ENCODE data around the gene DISP3. TPM values are rescaled to one million over a fixed set of nuclear protein-coding genes. Genes with fewer than 3 reads are reported as not detected.

Gene DISP3
- total and polyA plus RNA-seq, 5 experiments from 2014 or later, result 0.09 to 0.96 (median 0.45) TPM; not detected in 1

DNA sequence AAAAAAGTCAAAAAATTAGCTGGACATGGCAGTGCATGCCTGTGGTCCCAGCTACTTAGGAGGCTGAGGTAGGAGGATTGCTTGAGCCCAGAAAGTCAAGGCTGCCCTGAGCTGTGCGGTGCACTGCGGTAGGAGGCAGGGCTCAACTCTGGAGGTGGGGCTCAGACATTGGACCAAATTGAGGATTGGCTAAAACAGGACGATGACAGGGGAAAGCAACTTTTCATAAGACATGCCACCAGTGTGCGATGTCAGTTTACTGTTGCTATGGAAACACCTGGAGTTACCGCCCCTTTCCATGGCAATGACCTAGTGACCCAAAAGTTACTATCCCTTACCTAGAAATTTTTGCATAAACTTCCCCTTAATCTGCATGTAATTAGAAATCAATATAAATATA is 85.3 kb downstream of the DISP3 start:
- peaks cover 0 to 2% (median 0%) of the 10 kb centered on the region in 9 donors for H3K9me3 Mint-ChIP-seq
- H3K36me3 Mint-ChIP-seq, result no peaks in the 10 kb centered on the region
- peaks cover 11 to 37% (median 15%) of the 10 kb centered on the region in 5 donors for H3K27me3 Mint-ChIP-seq
- H3K4me1 Mint-ChIP-seq, result peaks cover 0 to 2% (median 0%) of the 10 kb centered on the region in 4 donors
- no peak overlapping the region for H3K4me3 Mint-ChIP-seq
- DNase-seq, result no peak
- no peak overlapping the region for H3K27ac Mint-ChIP-seq
- ATAC-seq, result no peak
- POLR2A ChIA-PET, result no interaction called here

DNA sequence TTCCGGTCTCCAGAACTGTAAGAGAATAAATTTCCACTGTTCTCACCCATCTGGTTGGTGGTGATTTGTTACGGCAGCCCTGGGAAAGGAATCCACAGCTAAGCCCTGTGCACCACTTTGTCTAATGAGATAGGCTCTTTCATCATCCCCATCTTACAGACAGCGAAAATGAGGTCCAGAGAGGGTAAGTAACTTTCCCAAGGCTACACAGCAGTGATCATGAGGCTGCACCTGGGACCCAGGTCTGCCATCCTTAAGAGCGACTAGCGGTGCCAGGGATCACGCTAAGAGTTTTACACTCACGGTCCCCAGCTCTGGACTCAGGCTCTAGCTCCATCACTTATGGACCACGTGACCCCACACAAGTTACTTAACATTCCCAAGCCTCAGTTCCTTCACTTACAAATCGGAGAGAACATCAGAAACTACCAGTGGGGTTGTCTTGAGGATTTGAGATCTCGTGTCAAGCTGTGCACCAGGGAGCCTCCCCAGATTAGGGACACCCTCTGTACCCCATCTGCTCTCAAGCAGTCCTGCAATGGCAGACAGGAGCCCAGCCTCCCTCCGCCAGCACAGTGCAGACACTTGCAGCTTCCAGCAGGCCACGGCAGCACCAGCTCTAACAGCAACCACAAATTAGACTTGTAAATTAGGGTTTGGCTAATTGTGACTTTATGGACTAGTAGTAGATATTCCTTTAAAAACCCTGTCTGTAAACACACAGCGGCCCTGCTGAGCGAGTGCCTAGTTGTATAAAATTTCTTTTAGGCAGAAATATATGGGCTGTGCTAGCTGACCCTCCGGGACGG is 87.3 kb downstream of the DISP3 start:
- H3K9me3 Mint-ChIP-seq, result no peaks in the 10 kb centered on the region
- H3K27ac Mint-ChIP-seq, result peak overlapping the region in 1 of 10 donors; percentile 51
- DNase-seq (no peak), ATAC-seq (no peak)
- peaks cover 11 to 42% (median 17%) of the 10 kb centered on the region in 5 donors for H3K27me3 Mint-ChIP-seq
- peaks cover 0 to 7% (median 2%) of the 10 kb centered on the region in 4 donors for H3K4me1 Mint-ChIP-seq
- POLR2A ChIA-PET, result no interaction called here
- no peak overlapping the region for H3K4me3 Mint-ChIP-seq
- no peaks in the 10 kb centered on the region for H3K36me3 Mint-ChIP-seq

DNA sequence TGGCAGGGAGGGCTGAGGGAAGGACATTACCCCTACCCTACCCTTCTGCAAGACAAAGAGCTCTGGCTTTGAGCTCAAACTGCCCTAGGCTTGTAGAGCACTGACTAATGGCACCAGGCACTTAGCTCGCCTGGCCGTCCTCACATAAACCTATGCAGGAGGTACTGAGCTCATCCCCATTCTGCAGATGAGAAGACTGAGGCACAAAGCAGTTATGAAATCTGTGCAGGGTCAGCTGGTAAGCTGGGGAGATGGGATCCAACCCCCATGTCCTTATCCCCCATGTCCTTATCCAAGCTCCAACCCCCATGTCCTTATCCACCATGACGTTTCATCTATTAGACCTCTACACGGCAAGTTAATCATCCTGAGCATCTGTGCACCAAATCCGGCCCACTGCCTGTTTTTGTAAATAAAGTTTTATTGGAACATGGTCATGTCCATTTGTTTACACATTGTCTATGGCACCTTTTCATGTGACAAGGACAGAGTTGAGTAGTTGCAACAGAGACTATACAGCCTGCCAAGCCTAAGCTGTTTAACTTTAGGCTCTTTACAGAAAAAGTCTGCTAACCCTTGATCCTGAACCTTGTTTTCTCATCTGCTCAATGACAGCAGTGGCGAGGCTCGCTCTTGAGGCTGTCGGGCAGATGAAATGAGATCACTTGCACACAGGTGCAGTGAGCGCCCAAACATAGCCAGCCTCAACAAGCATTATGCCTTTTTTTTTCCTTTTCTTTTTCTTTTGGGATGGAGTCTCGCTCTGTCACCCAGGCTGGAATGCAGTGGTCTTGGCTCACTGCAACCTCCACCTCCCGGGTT is 88.5 kb downstream of the DISP3 start:
- H3K27ac Mint-ChIP-seq, result no peak overlapping the region
- POLR2A ChIA-PET, result no interaction called here
- H3K4me3 Mint-ChIP-seq, result no peak overlapping the region
- no peaks in the 10 kb centered on the region for H3K9me3 Mint-ChIP-seq
- peaks cover 0 to 7% (median 2%) of the 10 kb centered on the region in 4 donors for H3K4me1 Mint-ChIP-seq
- ATAC-seq, result no peak
- no peaks in the 10 kb centered on the region for H3K36me3 Mint-ChIP-seq
- peaks cover 9 to 38% (median 16%) of the 10 kb centered on the region in 5 donors for H3K27me3 Mint-ChIP-seq
- DNase-seq, result no peak

DNA sequence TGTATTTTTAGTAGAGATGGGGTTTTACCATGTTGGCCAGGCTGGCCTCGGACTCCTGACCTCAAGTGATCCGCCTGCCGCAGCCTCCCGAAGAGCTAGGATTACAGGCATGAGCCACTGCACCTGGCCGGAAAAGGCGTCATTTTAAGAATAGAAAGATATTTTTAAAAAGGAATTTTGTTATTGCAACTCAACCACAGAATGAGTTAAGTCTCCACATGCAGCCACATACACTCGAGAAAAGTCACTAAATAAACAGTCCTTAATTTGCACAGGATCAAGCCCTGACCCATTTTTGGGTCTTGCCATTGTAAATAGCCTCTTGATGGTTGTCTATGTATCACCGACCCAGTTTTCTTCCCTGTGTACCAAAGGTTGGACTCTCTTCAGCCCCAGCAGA is 89.7 kb downstream of the DISP3 start:
- H3K9me3 Mint-ChIP-seq, result no peaks in the 10 kb centered on the region
- no peak for ATAC-seq
- POLR2A ChIA-PET, result no interaction called here
- no peak for DNase-seq
- no peak overlapping the region for H3K4me3 Mint-ChIP-seq
- no peaks in the 10 kb centered on the region for H3K36me3 Mint-ChIP-seq
- H3K4me1 Mint-ChIP-seq, result peaks cover 0 to 7% (median 2%) of the 10 kb centered on the region in 4 donors
- no peak overlapping the region for H3K27ac Mint-ChIP-seq
- H3K27me3 Mint-ChIP-seq, result peaks cover 7 to 32% (median 12%) of the 10 kb centered on the region in 5 donors

DNA sequence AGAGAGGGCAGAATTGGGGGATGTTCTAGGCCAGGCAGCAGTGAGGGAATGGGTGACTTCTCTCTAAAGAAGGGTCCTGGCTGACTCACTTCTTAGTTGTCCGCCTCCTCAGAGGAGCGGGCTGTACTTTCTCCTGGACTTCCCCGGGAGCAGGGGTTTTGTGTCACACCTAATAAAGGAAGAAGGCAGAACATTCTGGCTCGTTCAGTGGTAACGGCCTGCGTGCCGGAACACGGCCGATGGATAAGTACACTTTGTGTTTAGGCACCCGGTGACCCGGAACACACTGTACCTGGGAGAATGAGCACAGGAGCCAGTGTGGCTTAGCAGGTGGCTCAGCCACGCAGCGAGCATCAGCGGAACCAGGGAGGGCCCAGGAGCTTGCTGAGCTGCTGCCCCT is 90.6 kb downstream of the DISP3 start:
- Mint-ChIP-seq H3K4me1 (peaks cover 0 to 7% (median 2%) of the 10 kb centered on the region in 4 donors), H3K27me3 (peaks cover 5 to 32% (median 12%) of the 10 kb centered on the region in 5 donors), H3K27ac (no peak overlapping the region), H3K9me3 (no peaks in the 10 kb centered on the region), H3K4me3 (no peak overlapping the region), H3K36me3 (no peaks in the 10 kb centered on the region)
- ATAC-seq, result no peak
- POLR2A ChIA-PET, result no interaction called here
- no peak for DNase-seq

DNA sequence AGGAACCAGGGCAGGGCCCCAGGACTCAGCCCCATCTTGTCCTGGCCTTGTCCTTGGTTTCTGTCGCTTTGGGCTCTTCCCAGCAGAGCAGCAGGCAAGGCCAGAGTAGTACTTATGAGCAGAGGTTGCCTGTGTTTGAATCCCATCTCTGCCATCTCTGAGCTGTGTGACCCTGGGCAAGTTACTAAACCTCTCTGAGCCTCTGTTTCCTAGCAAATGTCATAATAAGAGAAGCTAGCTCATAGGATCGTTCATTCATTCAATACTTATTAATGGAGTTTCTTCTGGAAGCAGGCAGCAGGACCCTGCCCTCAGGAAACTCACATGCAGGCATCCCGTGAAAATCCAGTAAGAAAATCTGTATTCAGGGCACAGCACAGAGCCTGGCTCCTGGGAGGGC is 91.0 kb downstream of the DISP3 start:
- ATAC-seq (no peak), DNase-seq (no peak)
- Mint-ChIP-seq H3K4me1 (peaks cover 0 to 7% (median 2%) of the 10 kb centered on the region in 4 donors), H3K4me3 (no peak overlapping the region), H3K27me3 (peaks cover 5 to 32% (median 12%) of the 10 kb centered on the region in 5 donors), H3K36me3 (no peaks in the 10 kb centered on the region), H3K9me3 (no peaks in the 10 kb centered on the region), H3K27ac (peak overlapping the region in 1 of 10 donors; percentile 45)
- POLR2A ChIA-PET, result no interaction called here

DNA sequence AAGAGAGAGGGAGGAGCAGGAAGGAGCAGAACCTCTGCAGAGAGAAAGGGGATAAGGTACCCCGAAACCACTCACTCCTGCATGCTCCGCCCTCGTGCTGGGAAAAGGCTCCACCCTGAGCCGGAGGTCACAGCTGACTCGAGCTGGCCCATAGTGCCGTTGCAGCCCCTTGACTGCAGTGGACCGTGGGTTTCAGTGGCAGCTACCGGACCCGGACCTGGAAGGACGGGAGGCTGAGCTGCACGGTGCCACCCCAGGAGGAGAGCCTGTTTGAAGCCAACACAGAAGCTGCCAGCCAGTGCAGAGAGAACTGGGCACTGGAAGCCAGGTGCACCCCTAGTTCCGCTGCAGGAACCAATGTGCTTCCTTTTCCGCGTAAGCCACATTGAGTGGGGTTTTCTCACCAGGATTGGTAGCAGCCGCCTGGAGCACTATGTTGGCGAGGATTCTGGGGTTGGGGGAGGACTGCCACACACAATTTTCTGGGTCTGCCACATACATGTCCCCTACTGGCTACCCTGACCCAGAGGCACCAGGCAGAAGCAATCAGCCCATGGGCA is 91.9 kb downstream of the DISP3 start:
- H3K27ac Mint-ChIP-seq, result no peak overlapping the region
- peaks cover 0 to 7% (median 2%) of the 10 kb centered on the region in 4 donors for H3K4me1 Mint-ChIP-seq
- no peak for ATAC-seq
- no peaks in the 10 kb centered on the region for H3K9me3 Mint-ChIP-seq
- H3K36me3 Mint-ChIP-seq, result no peaks in the 10 kb centered on the region
- peaks cover 5 to 32% (median 12%) of the 10 kb centered on the region in 5 donors for H3K27me3 Mint-ChIP-seq
- DNase-seq, result no peak
- no peak overlapping the region for H3K4me3 Mint-ChIP-seq
- POLR2A ChIA-PET, result no interaction called here

DNA sequence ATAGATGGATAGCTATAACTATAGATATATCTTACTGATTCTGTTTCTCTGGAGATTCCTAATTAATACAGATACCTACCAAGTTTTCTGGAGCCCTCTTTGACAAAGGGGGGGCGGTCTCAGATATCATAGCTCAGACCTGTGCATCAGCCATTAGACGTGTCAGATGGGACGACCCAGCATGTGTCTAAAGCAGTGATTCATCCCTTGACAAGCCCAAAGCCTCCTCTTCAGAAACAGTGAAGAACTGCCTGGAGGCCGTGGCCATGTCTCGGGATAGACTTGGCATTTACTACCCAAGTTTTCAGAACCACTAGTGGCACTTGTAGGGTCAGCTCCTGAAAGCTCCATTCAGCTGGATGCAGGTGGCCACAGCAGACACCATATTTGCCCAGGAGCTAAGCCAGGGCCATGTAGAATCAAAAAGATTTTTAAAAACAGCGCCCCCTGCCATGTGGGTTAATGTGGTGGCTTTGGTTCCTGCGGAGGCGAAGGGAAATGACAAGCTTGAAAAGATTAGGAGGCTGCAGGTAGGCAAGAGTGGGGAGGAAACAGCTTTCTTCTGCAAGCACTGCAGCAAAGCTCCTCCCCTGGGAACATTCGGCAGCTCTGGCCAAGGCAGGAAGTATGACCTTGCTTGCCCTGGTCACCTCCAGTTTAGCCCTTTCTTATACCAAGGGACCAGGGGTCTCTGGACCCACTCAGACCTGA is 93.1 kb downstream of the DISP3 start:
- POLR2A ChIA-PET, result no interaction called here
- Mint-ChIP-seq H3K27me3 (peaks cover 5 to 44% (median 12%) of the 10 kb centered on the region in 5 donors), H3K36me3 (no peaks in the 10 kb centered on the region), H3K27ac (peak overlapping the region in 1 of 10 donors; percentile 26), H3K9me3 (no peaks in the 10 kb centered on the region), H3K4me3 (no peak overlapping the region), H3K4me1 (peaks cover 0 to 7% (median 2%) of the 10 kb centered on the region in 4 donors)
- peak in 1 of 10 donors; percentile 4 for DNase-seq
- no peak for ATAC-seq

DNA sequence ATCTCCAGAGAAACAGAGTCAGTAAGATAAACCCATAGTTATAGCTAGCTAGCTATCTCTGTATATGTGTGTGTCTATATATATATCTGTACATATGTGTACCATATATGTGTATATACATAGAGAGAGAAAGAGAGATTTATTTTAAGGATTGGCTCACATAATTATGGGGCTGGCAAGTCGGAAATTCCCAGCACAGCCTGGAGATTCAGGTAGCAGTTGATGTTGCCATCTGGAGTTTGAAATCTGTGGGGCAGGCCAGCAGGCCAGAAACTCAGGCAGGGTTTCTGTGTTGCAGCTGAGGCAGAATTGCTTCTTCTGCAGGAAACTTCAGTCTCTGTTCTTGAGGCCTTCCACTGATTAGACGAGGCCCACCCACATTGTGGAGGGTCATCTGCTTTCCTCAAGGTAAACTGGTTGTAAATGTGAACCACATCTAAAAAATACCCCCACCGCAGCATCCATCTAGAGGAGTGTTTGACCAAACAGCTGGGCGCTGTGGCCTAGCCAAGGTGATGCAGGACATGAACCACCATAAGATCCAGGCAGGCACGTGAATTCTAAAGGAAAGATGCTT is 94.2 kb downstream of the DISP3 start:
- Mint-ChIP-seq H3K27ac (no peak overlapping the region), H3K27me3 (peaks cover 9 to 49% (median 13%) of the 10 kb centered on the region in 5 donors), H3K9me3 (no peaks in the 10 kb centered on the region), H3K36me3 (no peaks in the 10 kb centered on the region), H3K4me1 (peaks cover 0 to 7% (median 2%) of the 10 kb centered on the region in 4 donors), H3K4me3 (no peak overlapping the region)
- ATAC-seq, result no peak
- DNase-seq, result no peak
- POLR2A ChIA-PET, result no interaction called here

DNA sequence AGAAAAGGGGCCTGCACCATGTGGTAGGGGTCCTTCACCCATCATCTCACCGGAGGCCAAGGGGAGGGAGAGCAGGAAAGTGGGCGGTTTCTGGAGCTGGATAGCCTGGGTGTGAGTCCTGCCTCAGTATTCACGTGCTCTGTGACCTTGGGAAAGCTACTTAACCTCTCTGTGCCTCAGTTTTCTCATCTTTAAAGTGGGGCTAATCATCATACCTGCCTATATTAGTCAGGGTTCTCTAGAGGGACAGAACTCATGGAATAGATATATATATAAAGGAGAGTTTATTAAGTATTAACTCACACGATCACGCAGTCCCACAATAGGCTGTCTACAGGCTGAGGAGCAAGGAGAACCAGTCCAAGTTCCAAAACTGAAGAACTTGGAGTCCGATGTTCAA is 96.6 kb downstream of the DISP3 start:
- Mint-ChIP-seq H3K4me3 (peak overlapping the region in 1 of 10 donors; percentile 62), H3K27me3 (peaks cover 4 to 28% (median 11%) of the 10 kb centered on the region in 5 donors), H3K27ac (no peak overlapping the region), H3K36me3 (no peaks in the 10 kb centered on the region), H3K9me3 (no peaks in the 10 kb centered on the region), H3K4me1 (peaks cover 0 to 2% (median 0%) of the 10 kb centered on the region in 4 donors)
- POLR2A ChIA-PET, result no interaction called here
- ATAC-seq, result no peak
- no peak for DNase-seq

DNA sequence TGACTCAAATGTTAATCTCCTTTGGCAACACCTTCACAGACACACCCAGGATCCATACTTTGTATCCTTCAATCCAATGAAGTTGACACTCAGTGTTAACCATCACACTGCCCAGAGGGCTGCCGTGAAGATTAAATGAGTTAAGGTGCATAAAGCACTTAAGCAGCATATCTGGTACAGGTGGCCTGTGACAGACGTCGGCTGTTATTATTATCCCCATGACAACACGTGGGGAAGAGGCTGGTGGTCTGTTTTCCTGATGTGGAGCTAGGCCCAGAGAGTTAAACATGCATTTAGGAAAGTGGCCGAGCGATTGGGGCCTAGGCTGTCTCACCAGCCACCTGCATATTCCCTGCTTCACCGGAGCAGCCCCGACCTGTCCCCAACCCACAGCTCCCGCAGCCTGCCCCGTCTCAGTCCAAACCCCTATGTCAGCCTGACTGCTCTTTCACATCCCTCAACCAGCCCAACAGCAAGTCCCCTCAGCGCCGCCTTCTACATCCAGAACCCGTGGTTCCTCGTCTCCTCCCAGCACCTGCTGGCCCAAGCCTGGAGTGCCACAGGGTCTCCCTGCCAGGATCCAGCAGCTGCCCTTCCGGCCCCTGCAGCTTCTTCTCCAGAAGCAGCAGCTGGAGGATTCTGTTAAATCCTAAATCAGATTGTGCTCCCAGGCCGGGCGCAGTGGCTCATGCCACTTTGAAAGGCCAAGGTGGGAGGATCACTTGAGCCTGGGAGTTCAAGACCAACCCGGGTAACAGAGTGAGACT is 97.3 kb downstream of the DISP3 start:
- H3K4me1 Mint-ChIP-seq, result no peaks in the 10 kb centered on the region
- H3K9me3 Mint-ChIP-seq, result no peaks in the 10 kb centered on the region
- DNase-seq (no peak), ATAC-seq (no peak)
- peaks cover 6 to 31% (median 12%) of the 10 kb centered on the region in 5 donors for H3K27me3 Mint-ChIP-seq
- peak overlapping the region in 1 of 10 donors; percentile 60 for H3K27ac Mint-ChIP-seq
- H3K36me3 Mint-ChIP-seq, result no peaks in the 10 kb centered on the region
- POLR2A ChIA-PET, result interaction anchor here (0.5 kb wide), 1 partner anchor 68 kb away, joined by 4 read pairs; no protein-coding TSS in a partner anchor
- H3K4me3 Mint-ChIP-seq, result no peak overlapping the region

All from naive thymus-derived CD8-positive, alpha-beta T cell (primary cell).